ENCODE results near the gene FKBP4. TPM values are rescaled to one million over a fixed set of nuclear protein-coding genes. Genes with fewer than 3 reads are reported as not detected.
"Not testable (repeated sequence)": the region's sequence is repeated elsewhere in the genome, so short reads cannot be mapped to it uniquely, and the experiment has no call there.

The FKBP4 gene
- total and polyA plus RNA-seq, 4 donors: 21.3 to 38.7 (median 31.6) TPM

- TF ChIP-seq, protein P1, sequence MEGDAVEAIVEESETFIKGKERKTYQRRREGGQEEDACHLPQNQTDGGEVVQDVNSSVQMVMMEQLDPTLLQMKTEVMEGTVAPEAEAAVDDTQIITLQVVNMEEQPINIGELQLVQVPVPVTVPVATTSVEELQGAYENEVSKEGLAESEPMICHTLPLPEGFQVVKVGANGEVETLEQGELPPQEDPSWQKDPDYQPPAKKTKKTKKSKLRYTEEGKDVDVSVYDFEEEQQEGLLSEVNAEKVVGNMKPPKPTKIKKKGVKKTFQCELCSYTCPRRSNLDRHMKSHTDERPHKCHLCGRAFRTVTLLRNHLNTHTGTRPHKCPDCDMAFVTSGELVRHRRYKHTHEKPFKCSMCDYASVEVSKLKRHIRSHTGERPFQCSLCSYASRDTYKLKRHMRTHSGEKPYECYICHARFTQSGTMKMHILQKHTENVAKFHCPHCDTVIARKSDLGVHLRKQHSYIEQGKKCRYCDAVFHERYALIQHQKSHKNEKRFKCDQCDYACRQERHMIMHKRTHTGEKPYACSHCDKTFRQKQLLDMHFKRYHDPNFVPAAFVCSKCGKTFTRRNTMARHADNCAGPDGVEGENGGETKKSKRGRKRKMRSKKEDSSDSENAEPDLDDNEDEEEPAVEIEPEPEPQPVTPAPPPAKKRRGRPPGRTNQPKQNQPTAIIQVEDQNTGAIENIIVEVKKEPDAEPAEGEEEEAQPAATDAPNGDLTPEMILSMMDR (IDR thresholded peaks at IDR 0.05; ENCODE audit: low read depth, low read length, missing input control): no peak
- TF ChIP-seq YY1 (IDR thresholded peaks at IDR 0.05): no peak
Measured at GRCh38 chr12:2769866-2770533, 24.8 kb upstream of the FKBP4 start (continued).

DNA sequence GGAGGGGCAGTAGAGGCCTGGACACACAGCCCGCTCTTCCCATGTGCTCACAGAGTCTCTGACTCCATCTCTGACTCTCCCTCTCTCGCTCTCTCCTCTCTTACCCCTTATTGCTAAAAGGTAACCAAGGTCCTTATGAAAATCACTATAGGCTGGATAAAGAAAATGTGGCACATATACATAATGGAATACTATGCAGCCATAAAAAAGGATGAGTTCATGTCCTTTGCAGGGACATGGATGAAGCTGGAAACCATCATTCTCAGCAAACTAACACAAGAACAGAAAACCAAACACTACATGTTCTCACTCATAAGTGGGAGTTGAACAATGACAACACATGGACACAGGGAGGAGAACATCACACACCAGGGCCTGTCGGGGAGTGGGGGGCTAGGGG, 24.2 kb upstream of the FKBP4 start:
- not testable (repeated sequence) for H3K27ac ChIP-seq (ENCODE audit: low read depth in 1 of 2, low read length in 2 of 2); H3K4me1 ChIP-seq (ENCODE audit: control insufficient read depth in 4 of 4, insufficient read depth in 4 of 4, low read length in 3 of 4); H3K9ac ChIP-seq (ENCODE audit: low read depth in 1 of 2, low read length in 2 of 2); H3K27me3 ChIP-seq (ENCODE audit: control insufficient read depth in 4 of 4, insufficient read depth in 4 of 4, low read length in 3 of 4); DNase-seq (ENCODE audit: low spot score); H3K9me3 ChIP-seq (ENCODE audit: control insufficient read depth in 4 of 4, low read length in 3 of 4); H3K36me3 ChIP-seq (ENCODE audit: control insufficient read depth in 4 of 4, insufficient read depth in 3 of 4, low read depth in 1 of 4, low read length in 3 of 4); H3K4me3 ChIP-seq (ENCODE audit: low read depth in 1 of 3, low read length in 3 of 3)
- 95% methylated on average over 3 of the region's 3 CpGs for WGBS

- Histone ChIP-seq H3K9ac (ENCODE audit: low read depth in 1 of 2, low read length in 2 of 2) (no peak overlapping the region), H3K27ac (ENCODE audit: low read depth in 1 of 2, low read length in 2 of 2) (no peak overlapping the region), H3K27me3 (ENCODE audit: control insufficient read depth in 4 of 4, insufficient read depth in 4 of 4, low read length in 3 of 4) (no peaks in the 10 kb centered on the region), H3K36me3 (ENCODE audit: control insufficient read depth in 4 of 4, insufficient read depth in 3 of 4, low read depth in 1 of 4, low read length in 3 of 4) (no peaks in the 10 kb centered on the region), H3K4me3 (ENCODE audit: low read depth in 1 of 3, low read length in 3 of 3) (no peak overlapping the region), H3K9me3 (ENCODE audit: control insufficient read depth in 4 of 4, low read length in 3 of 4) (no peaks in the 10 kb centered on the region), H3K4me1 (ENCODE audit: control insufficient read depth in 4 of 4, insufficient read depth in 4 of 4, low read length in 3 of 4) (peaks cover 0 to 2% (median 0%) of the 10 kb centered on the region in 4 donors)
- 71% methylated on average over 4 of the region's 4 CpGs for WGBS
- DNase-seq (ENCODE audit: low spot score): no peak
- TF ChIP-seq RXRA (IDR thresholded peaks at IDR 0.05) (no peak), TAF1 (conservative IDR thresholded peaks at IDR 0.05) (no peak), SP1 (IDR thresholded peaks at IDR 0.05) (no peak), YY1 (IDR thresholded peaks at IDR 0.05) (no peak), FOXA2 (IDR thresholded peaks at IDR 0.05) (no peak), NR2F2 (IDR thresholded peaks at IDR 0.05) (no peak), HNF4A (conservative IDR thresholded peaks at IDR 0.05) (no peak), RAD21 (IDR thresholded peaks at IDR 0.05) (no peak), JUND (IDR thresholded peaks at IDR 0.05) (no peak), ATF3 (IDR thresholded peaks at IDR 0.05) (no peak)
- TF ChIP-seq, protein P1 (IDR thresholded peaks at IDR 0.05; ENCODE audit: low read depth, low read length, missing input control): no peak
Measured at GRCh38 chr12:2772370-2772769, 22.4 kb upstream of the FKBP4 start.
